GM18505 (cell line): ENCODE results near the gene SP8.
"Not testable (repeated sequence)": the region's sequence is repeated elsewhere in the genome, so short reads cannot be mapped to it uniquely, and the experiment has no call there.

Source experiments
- ATAC-seq: cut with Tn5 transposase; IDR thresholded peaks from one replicate; pipeline ENCODE4 v1.9.1; 2021; ENCODE audit not compliant: unreplicated experiment
- POLR2A ChIP-seq: IDR thresholded peaks from 4 replicates; pipeline ENCODE4 v1.6.1; 2011; ENCODE audit warnings: borderline replicate concordance; ENCODE audit not compliant: insufficient read depth, insufficient read length; ENCODE audit errors: extremely low read depth

The SP8 gene

DNA sequence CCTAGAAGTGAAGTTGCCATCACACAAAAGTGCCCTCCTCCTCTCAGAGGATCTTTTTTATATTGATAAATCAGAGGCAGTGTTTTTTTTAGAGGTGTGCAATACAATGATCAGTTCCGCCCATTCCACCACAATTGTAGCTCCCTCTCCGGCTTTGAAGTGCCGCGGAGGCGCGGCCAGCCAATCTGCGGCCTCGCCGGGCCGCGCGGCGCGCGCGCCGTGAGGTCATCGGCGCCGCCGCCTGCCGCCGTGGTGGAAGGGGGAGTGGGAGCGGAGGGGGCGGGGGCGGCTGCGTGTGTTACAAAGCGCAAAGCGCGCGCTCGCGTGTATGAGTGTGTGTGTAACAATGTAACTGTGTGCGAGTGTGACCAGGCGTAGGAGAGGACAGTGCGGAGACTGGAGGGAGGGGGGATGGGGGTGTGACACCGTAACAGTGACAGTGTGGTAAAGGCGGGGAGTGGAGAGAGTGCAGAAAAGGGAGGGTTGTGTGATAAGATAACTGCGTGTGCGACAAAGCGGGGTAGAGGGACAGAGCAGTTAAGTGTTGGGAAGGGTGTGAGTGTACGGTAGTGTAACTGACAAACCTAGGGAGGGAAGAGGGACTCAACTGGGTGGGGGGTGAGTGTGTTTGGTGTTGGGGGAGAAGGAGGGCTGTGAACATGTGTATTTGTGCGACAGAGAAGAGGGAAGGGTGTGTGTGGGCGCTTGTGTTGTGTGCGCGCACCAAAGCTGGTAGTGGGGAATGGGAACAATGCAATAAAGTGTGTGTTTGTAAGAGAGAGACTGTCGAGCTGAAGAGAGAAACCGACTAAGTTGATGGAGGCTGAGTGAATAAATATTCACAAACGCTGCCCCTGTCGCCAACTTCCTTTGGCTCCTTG is at the start of gene SP8:
SP8 (minus strand) TSS at position 108 of the 881 bp plus-strand sequence; CDS start at position 20, 88 bp downstream.
- TF ChIP-seq POLR2A: no peak
- ATAC-seq: no peak

GRCh38 chr7:20836424-20836823 is 49.7 kb upstream of the SP8 start:
- ATAC-seq: peak; percentile 70

DNA sequence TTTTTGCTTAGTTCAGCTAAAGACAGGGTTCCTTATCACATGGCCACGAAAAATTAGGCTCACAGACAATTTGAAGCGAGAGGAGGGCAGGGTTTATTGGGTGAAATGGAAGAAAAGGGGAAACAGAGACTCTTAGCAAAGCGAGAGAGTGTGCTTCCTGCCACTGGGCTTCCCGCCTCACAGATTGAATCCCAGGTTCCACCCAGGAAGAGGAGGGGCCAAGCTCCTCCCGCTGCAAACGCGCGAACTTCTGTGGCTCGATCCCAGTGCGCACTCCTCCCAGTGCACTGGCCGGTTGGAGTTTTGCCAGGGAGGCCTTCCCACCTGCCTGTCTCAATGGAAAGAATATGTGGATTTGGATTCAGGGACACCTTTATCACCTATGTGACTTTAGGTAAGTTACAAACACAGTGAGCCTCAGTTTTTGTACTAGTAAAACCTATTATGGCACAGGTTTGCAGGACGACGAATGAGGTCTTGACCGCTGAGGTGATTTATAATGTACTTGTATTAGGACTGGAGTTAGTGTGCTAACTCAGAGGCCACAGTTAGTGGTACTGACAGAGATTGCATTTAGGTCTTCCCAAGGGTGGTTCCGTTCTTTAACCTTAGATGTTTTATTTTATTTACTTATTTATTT is 48.5 kb upstream of the SP8 start:
- ATAC-seq: no peak
- TF ChIP-seq POLR2A: no peak

DNA sequence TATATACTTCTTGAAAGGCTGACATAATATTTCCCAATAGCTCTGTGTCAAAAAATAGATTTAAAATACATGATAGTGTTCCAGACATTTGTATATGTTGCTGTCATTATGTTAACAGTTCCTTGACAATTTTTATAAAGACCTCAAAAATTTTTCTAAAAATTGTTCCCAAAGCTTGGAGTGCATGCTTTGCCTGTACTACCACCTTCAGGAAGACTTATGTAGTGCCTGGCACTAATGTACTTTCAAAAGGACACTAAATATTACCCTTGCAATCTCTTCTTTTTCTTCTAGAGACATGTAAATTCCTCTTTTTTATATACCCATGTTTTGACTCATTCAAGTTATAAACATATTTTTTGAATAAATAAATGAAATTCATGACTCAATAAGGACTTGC is 48.0 kb upstream of the SP8 start:
- no peak for ATAC-seq

GRCh38 chr7:20831956-20832355 is 45.3 kb upstream of the SP8 start:
- no peak for TF ChIP-seq POLR2A
- ATAC-seq: no peak

More for the DNA sequence above, 48.0 kb upstream of the SP8 start:
- no peak for TF ChIP-seq POLR2A

- TF ChIP-seq POLR2A: no peak
- ATAC-seq: no peak
These were observed 44.8 kb upstream of the SP8 start for GRCh38 chr7:20831451-20831850.

GRCh38 chr7:20828947-20829346 is 42.3 kb upstream of the SP8 start:
- ATAC-seq: no peak
- no peak for TF ChIP-seq POLR2A

DNA sequence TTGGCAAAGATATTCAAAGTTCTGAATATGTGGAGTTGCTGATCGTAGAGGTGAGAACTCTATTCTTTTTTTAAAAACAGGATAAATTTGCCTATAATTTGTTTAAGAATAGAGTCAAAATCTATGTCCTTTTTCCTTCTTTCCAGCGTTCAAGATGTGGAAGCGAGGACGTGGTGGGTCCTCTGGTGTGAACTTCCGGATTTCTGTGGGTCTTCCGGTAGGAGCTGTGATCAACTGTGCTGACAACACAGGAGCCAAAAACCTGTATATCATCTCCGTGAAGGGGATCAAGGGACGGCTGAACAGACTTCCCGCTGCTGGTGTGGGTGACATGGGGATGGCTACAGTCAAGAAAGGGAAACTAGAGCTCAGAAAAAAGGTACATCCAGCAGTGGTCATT is 40.5 kb upstream of the SP8 start:
- no peak for TF ChIP-seq POLR2A
- no peak for ATAC-seq

DNA sequence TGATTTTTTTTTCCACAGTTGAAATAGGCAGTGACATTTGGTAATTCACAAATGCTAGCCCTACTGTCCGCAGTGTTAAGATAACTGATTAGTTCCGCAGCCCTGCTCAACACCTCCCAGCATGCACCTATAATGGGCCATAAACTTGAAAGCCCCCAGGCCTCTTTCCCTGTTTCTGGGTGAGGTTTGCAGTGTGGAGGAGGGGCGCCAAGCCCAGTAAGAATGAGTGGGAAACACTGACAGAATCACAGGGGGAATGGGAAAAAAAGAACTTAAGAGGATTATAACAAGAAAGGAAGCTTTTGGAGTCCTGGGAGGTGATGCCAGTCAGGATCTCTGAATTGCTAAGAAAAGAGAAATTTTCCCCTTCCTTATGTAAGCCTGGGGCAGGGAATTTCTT is 39.6 kb upstream of the SP8 start:
- no peak for ATAC-seq
- no peak for TF ChIP-seq POLR2A

- no peak for TF ChIP-seq POLR2A
- no peak for ATAC-seq
These were observed 38.9 kb upstream of the SP8 start for GRCh38 chr7:20825555-20825954.

GRCh38 chr7:20821390-20821789 is 34.7 kb upstream of the SP8 start:
- ATAC-seq: not testable (repeated sequence)

- TF ChIP-seq POLR2A: no peak
These were observed 29.8 kb upstream of the SP8 start for GRCh38 chr7:20816372-20816959.

DNA sequence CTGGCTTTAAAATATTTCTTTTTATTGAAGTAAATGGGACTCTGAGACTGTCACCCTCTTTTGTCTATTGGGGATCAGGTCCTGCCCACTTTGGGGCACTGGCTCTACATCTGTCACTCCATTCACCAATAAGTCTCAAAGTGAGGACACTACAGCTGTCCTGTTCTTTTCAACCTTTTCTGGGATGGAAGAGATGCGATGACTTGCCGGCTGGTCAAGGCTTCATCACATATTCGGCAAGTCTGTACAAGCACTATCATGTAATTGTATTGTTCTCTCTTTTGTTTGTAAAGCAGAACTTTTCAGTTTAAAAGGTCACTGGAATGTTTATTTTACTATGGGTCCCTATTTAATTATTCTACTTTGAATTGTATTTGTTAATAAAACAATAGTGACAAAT is 17.7 kb upstream of the SP8 start:
- ATAC-seq: no peak

More at GRCh38 chr7:20816372-20816959, 29.8 kb upstream of the SP8 start:
- ATAC-seq: no peak

More for the DNA sequence above, 17.7 kb upstream of the SP8 start:
- TF ChIP-seq POLR2A: no peak
